ENCODE results near the gene CHRNE.
"Not testable (repeated sequence)": the region's sequence is repeated elsewhere in the genome, so short reads cannot be mapped to it uniquely, and the experiment has no call there.

CHRNE gene

DNA sequence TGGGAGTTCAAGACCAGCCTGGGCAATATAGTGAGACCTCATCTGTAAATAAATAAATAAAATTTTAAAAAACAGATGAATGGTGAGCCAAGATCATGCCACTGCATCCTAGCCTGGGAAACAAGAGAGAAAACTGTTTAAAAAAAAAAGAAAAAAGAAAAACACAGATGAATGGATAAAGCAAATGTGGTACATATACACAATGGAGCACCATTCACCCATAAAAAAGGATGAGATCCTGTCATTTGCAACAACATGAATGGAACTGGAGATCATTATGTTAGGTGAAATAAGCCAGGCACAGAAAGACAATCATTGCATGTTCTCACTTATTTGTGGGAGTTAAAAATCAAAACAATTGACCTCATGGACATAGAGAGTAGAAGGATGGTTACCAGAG lies 3.7 kb upstream of the CHRNE start:
- not testable (repeated sequence) for DNase-seq (ENCODE audit: low read depth, low spot score)

DNA sequence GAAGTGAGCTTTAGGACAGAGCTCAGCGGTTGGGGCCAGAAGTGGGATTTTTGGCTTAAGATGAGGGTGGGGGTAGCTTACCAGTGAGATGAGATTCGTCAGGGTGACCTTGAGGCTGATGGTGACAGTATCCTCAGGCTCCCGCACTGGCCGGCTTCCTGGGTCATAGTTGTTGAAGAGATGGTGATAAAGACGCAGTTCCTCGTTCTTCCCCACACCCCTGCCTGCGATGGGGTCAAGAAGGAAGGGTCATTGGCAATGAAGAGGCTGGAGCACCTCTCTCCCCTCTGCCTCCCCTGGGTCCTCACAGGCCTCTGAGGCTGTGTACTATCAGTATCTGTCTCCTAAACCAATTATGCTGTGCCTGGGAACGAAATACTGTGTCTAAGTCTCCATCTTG lies 358 bp downstream of the CHRNE start:
- DNase-seq (ENCODE audit: low read depth, low spot score): no peak

DNA sequence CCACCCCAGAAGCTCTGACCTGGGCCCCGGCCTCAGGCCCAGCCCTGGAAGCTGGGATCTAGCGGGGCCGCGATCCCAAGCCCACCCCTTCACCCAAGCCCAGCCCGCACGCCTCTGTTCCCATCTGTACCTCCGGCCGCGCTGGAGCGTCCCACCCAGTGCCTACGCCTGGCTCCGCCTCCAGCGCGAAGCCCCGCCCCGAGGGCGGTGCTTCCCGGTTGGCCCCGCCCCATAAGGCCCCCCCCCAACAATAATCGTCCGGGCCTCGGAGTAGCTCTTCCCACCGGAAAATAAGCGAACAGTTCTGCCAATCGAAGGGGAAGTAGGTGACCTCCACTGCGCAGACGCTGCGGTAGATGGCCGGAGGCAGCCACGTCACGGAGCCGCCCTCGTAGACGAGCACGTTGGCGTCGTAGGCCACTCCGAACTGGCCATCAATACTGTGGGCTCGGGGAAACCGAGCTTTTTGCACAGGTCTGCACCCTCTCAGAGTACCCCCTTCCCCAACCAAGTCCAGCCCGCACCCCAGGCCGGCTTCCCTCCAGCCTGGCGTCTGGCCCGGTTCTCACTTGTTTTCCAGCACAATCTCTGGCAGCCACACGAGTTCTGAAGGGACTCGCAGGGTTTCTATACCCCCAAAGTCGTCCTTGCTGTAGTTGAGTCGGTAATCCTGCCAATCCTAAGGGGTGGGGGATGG lies 1.1 kb downstream of the CHRNE start:
- DNase-seq (ENCODE audit: low read depth, low spot score): no peak

DNA sequence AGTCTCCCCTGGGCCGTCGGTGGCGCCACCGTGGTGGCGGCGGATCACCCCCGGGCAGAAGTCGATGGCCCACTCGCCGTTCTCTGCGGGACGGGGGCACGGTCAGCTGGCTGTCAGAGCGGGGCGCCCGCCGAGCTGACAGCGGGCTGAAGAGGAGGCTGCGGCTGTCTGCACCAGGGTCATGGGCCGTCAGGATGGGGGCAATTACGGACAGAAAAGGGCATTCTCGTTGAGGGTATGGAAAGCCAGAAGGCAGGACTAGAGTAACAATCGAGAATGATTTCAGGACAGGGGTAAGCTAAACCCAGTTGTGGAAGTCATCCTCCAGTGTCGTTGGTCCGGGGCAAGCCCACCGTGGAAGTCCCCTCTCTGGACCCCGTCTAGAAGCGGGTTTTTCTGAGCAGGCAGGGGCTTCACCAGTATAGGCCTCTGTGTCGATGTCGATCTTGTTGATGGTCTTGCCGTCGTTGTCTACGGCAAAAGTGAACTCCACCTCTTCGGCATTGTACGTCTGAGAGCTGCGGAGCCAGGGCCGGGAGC lies 1.7 kb downstream of the CHRNE start:
- no peak for DNase-seq (ENCODE audit: low read depth, low spot score)

DNA sequence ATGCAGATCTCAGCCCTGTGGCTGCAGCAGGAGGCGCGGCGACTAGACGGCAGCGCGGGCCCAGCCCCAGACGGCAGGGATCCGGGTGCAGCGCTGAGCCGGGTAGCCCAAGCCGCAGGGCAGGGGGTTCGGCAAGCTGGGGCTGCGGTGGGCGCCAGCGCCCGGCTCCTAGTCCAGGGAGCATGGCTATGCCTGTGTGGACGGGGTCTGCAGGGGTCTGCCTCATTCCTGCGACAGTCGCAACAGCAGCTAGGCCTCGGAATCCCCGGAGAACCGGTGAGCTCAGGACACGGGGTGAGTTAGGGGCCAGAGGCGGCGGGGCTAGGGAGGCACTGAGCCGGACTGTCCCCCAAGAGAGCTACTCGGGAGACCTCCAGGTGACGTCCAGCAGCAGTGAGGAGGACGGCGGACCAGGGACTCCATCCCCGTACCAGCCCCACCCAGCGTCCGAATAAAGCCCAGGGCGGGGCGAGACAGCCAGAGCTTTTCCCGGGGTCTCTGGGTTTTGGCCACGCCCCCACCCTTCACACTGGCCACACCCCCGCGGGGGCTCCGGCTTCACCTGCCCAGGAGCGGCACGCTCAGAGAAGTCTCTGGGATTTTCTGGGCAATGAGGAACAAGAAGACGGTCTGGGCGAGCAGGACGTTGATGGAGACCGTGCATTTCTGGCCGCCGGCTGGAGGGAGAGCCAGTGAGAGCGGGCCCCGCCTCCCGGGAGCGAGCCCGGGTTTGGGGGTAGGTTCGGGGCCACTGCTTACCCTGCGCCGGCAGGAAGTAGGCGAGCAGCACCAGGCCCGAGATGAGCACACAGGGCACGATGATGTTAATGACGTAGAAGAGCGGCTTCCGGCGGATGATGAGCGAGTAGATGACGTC lies 2.4 kb downstream of the CHRNE start:
- DNase-seq (ENCODE audit: low read depth, low spot score): no peak

DNA sequence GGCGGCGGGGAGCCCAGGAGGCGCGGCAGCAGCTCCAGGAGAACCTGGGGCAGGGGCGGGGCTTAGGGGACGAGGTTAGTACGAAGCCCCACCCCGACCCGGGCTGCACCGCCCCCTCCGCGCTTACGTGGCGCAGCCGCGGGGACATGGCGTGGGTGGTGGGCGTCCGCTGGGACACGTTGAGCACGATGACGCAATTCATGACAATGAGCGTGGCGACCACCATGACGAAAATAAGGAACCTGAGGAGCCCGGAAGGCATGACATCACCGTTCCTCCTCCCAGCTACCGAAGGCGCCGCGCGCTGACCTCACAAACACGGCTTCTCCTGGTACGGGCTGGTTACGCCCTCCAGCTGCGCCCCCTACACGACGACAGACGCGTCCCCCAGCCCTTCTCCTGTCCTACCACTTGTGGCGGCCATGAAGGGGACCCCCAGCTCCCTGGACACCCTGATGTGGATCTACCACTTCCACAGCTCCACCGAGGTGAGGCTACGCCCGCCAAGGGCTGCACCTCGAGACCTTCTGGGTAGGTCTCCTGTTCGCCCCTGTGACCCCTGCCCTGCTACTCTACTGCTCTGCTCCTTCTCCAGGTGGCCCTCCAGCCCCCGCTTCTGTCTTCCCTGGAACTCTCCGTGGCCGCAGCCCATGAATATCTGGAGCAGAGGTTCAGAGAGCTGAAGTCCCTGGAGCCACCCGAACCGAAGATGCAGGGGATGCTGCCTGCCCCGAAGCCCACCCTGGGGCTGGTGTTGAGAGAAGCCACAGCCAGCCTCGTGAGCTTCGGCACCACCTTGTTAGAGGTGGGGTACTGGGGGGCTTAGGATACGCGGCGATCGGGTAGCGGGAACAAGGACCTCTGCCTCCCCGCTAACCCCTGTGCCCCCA lies 3.3 kb downstream of the CHRNE start, which contains the start of gene C17orf107:
Gene C17orf107 (plus strand): TSS at position 196 of the 890 bp plus-strand sequence. CDS start 227 bp downstream, at position 423.
- DNase-seq (ENCODE audit: low read depth, low spot score): peak; percentile 8

DNA sequence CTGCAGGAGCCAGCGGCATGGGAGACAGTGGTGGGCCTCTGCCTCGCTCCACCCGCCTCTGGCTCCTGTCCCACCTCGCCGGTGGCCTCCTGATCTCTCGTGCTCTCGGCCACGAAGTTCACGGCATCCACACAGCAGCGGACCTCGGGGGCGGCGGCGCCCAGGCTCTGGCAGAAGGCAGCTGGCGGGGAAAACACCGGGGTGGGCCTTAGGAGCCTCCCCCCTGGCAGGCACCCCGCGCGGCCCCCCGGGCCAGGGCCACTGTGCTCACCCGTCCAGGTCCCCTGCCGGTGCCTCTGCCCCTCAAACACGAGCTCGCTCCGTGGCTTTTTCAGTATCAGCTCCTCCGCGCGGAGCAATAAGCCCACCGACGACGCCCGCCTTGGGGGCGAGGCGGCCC lies 4.0 kb downstream of the CHRNE start:
- DNase-seq (ENCODE audit: low read depth, low spot score): no peak

DNA sequence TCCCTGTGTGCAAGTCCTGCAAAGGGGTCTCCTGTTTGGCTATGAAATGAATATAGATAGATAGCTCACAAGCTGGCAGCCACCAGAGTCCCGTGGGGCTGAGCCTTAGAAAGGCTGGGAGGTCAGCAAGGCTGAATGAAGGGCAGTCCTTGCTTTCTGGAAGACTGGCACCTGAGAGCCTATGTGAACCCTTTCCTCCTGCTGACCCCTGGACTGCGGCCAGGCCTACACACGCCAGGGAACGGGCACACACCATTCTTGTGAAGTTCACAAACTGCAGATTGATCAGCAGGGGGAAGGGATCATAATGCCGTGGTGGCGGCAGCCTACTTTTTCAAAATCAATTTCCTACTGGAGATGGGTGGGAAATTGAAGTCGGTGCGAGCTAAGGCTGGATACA lies 4.5 kb downstream of the CHRNE start:
- no peak for DNase-seq (ENCODE audit: low read depth, low spot score)

DNA sequence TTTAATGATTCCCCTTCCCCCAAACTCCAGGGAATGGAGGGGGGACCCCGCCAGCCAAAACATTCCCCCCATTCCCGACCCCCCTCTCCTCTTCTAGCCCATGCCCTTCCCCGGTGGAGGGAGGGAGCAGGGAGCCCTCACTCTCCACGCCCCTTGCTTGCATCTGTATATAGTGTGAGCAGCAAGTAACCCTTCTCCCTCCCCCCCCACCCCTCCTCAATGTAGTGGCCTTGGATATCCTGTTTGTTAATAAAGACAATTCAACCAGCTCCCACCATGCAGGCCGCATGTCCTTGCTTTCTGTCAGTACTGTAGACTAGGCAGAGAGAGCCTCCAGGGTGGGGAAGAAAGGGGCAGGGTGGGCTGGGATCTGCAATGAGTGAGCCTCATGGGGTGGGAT lies 5.1 kb downstream of the CHRNE start:
- DNase-seq (ENCODE audit: low read depth, low spot score): no peak

DNA sequence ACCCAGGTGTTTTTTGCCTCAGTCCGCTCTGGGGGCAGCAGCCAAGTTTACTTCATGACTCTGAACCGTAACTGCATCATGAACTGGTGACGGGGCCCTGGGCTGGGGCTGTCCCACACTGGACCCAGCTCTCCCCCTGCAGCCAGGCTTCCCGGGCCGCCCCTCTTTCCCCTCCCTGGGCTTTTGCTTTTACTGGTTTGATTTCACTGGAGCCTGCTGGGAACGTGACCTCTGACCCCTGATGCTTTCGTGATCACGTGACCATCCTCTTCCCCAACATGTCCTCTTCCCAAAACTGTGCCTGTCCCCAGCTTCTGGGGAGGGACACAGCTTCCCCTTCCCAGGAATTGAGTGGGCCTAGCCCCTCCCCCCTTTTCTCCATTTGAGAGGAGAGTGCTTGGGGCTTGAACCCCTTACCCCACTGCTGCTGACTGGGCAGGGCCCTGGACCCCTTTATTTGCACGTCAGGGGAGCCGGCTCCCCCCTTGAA lies 5.7 kb downstream of the CHRNE start:
- no peak for DNase-seq (ENCODE audit: low read depth, low spot score)

DNA sequence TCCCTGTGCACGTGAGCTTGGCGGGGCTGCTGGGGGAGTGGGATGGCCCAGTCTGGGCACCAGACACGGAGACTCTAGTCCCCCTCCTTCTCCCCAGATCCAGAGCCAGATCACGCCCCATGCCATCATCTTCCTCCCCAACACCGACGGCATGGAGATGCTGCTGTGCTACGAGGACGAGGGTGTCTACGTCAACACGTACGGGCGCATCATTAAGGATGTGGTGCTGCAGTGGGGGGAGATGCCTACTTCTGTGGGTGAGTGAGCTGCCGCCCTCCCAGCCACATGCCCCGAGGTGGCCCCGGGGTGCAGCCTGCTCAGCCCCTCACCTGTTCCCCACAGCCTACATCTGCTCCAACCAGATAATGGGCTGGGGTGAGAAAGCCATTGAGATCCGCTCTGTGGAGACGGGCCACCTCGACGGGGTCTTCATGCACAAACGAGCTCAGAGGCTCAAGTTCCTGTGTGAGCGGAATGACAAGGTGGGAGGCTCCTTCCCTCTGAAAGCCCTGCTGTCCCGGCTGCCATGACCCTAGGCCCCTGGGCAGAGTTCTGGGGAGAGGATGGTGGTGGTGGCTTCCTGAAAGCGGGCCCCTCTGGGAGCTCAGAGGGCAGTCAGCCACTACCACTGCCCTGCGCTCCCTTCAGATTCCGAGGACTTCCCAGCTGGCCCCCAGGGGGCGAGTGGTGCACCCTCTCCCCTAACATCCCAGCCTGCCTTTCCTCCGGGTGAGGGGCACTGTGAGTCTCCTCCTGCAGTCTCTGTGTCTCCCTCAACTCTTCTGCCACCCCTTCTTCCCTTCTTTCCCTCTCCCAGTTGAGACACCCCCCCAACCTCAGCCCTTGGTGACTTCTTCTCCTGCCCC lies 6.3 kb downstream of the CHRNE start:
- no peak for DNase-seq (ENCODE audit: low read depth, low spot score)

DNA sequence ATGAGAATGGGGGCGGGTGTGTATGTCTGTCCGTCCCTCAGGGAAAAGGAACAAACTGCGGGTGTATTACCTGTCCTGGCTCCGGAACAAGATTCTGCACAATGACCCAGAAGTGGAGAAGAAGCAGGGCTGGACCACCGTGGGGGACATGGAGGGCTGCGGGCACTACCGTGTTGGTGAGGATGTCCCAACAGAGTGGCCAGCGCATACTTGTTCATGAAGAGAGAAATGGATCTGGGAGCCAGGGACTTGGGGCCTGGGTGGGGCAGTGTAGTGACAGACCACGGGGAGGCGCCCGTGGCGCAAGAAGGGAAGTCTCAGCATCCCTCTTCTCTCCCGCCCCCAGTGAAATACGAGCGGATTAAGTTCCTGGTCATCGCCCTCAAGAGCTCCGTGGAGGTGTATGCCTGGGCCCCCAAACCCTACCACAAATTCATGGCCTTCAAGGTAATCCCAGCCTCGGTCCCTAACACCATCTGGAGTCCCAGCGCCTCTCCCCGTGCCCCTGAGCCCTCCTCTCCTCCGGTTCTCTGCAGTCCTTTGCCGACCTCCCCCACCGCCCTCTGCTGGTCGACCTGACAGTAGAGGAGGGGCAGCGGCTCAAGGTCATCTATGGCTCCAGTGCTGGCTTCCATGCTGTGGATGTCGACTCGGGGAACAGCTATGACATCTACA lies 7.1 kb downstream of the CHRNE start:
- no peak for DNase-seq (ENCODE audit: low read depth, low spot score)

DNA sequence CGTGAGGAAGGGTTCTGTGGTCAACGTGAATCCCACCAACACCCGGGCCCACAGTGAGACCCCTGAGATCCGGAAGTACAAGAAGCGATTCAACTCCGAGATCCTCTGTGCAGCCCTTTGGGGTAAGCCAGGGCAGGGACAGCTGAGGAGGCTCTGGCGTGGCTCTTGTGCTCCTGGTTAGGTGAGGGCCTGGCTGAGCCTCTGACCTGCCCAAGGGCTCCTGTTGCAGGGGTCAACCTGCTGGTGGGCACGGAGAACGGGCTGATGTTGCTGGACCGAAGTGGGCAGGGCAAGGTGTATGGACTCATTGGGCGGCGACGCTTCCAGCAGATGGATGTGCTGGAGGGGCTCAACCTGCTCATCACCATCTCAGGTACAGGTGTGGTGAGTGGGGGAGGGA lies 7.8 kb downstream of the CHRNE start:
- no peak for DNase-seq (ENCODE audit: low read depth, low spot score)

DNA sequence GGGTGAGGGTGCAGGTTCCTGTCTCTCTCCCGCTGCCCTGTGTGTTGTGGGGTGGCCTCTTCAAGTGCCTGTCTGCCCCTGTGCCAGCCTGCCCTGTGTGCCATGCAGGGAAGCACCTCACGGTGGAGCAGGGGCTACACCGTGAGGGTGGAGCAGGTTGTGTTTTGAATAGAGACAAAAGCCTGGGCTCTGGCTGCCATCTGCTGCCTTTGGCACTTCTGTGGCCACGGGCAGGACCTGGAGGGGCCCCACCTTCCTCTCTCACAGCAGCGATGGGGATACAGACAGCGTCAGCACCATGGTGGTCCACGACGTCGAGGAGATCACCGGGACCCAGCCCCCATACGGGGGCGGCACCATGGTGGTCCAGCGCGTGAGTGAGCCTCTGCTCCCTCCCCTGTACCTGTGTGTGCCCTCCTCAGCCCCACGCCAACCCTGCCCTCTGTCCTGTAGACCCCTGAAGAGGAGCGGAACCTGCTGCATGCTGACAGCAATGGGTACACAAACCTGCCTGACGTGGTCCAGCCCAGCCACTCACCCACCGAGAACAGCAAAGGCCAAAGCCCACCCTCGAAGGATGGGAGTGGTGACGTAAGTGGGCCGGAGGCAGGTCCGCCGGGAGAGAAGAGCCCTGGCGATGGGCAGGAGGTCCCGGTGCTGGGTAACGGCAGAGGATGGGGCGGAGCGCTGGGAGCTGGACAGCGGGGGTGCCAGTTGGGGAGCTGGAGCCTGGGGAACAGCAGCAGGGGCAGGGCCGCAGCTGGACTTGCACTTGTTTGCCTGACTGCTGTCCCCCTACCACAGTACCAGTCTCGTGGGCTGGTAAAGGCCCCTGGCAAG lies 9.0 kb downstream of the CHRNE start:
- no peak for DNase-seq (ENCODE audit: low read depth, low spot score)

DNA sequence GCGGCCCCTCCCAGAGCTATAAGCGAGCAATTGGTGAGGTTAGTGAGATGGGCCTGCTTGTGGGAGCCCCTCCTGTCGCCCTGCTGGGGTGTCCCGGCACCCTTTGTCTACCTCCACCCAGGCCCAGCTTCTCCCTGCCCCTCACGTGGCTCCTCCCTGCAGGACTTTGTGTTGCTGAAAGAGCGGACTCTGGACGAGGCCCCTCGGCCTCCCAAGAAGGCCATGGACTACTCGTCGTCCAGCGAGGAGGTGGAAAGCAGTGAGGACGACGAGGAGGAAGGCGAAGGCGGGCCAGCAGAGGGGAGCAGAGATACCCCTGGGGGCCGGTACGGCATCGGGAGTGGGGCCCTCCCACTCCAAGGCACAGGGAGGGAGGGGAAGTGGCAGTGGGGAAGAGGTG lies 9.6 kb downstream of the CHRNE start:
- DNase-seq (ENCODE audit: low read depth, low spot score): no peak

DNA sequence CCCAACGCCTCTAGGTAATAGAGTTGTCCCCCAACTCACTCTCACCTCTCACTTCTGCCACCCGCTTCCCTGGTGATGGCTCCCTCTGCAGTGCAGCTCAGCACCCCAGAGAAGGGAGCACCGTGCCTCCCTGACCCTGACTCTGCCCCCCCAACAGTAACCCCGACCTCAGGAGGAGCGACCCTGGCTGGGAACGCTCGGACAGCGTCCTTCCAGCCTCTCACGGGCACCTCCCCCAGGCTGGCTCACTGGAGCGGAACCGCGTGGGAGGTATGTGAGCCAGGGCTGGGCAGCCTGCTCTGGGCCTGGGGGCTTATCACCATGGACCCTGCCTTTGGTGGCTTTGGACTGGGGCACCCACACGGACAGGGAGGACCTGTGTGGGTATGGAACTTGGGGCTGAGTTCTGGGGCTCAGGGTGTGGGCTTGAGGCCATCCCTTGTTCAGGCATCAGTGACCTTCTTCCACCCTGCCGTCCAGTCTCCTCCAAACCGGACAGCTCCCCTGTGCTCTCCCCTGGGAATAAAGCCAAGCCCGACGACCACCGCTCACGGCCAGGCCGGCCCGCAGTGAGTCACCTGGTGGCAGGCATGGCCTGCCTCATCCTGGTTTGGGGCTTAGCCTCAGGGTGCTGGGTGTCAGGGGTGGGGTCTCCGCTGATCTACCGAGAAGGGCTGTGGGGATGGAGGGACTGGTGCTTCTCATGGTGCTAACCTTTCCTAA lies 10.2 kb downstream of the CHRNE start:
- DNase-seq (ENCODE audit: low read depth, low spot score): no peak

DNA sequence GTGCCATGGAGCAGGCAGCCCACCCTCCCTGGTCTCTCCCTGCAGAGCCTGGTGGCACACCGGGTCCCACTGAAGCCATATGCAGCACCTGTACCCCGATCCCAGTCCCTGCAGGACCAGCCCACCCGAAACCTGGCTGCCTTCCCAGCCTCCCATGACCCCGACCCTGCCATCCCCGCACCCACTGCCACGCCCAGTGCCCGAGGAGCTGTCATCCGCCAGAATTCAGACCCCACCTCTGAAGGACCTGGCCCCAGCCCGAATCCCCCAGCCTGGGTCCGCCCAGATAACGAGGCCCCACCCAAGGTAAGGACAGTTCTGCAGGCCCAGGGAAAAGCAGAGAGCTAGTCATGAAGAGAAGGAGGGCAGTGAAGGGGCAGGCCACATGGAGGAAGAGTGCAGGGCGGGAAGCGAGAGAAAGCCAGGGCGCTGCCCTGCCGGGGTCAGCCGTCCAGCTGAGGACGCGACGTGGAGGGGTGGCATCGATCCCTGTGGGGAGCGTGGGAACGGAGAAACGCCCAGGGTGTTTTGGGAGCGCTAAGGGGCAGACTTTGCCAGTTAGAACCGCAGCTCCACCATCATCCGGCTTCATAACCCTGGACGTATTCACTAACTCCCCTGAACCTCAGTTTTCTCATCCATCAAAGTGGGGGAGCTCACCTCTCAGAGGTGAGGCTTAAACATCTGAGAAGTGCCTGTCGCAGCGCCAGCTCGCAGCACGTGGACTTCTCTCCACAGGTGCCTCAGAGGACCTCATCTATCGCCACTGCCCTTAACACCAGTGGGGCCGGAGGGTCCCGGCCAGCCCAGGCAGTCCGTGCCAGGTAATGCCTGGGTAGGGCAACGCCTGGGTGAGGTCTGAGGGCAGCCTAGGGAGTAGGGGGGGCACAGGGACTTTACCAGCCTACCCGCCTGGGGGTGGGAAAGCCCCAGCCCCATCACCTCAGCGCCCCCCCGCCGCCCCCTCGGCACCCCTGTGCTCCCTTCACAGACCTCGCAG lies 11.2 kb downstream of the CHRNE start:
- no peak for DNase-seq (ENCODE audit: low read depth, low spot score)

All from brain pericyte (primary cell).